K562 (cell line): ENCODE results near the gene CCDC82. TPM values are rescaled to one million over a fixed set of nuclear protein-coding genes. Genes with fewer than 3 reads are reported as not detected.
A peak's percentile ranks its signal among the peaks of the same experiment; 100 is the strongest.

Source experiments
- ARID1B ChIP-seq: fragments of 450-650 bp; IDR thresholded peaks from 2 replicates; pipeline ENCODE4 v1.6.1; 2016; ENCODE audit warnings: antibody characterized with exemption, mild to moderate bottlenecking, inconsistent platforms
- CEBPG ChIP-seq, 3 experiments: fragments of 200-800 bp in 1 of 3; sonication (Bioruptor generic) in 1 of 3; sonication (generic) in 1 of 3; formaldehyde crosslinking in 1 of 3; IDR thresholded peaks in 2 of 3; conservative IDR thresholded peaks in 1 of 3; 2 replicates each; pipeline versions ENCODE4 v1.6.1 to v1.8.0; 2016 to 2022; ENCODE audit warnings: missing compliant biosample characterization in 2 of 3, missing genetic modification characterization in 2 of 3, mild to moderate bottlenecking in 1 of 3, missing genetic modification reagents in 1 of 3
- CREM ChIP-seq: IDR thresholded peaks from 2 replicates; pipeline ENCODE4 v1.6.1; 2014; ENCODE audit warnings: antibody characterized with exemption, low read depth
- EP300 ChIP-seq: IDR thresholded peaks from 2 replicates; pipeline ENCODE4 v1.6.1; 2012; ENCODE audit warnings: low read length, improper control_type of control experiment
- KAT7 ChIP-seq: sonication (generic); formaldehyde crosslinking; IDR thresholded peaks from 2 replicates; pipeline ENCODE4 v1.8.0; 2022; ENCODE audit warnings: missing genetic modification reagents, mild to moderate bottlenecking, borderline replicate concordance
- MEIS2 ChIP-seq: fragments of 450-650 bp; IDR thresholded peaks from 2 replicates; pipeline ENCODE4 v1.6.1; 2014; ENCODE audit warnings: mild to moderate bottlenecking; ENCODE audit not compliant: partially characterized antibody
- NCOR1 ChIP-seq: fragments of 450-650 bp; IDR thresholded peaks from 2 replicates; pipeline ENCODE4 v1.6.1; 2016; ENCODE audit warnings: mild to moderate bottlenecking, moderate library complexity
- PKNOX1 ChIP-seq: fragments of 450-650 bp; IDR thresholded peaks from 2 replicates; pipeline ENCODE4 v1.6.1; 2016
- RCOR1 ChIP-seq, 2 experiments: IDR thresholded peaks; 2 replicates each; pipeline ENCODE4 v1.6.1; 2012; ENCODE audit warnings: low read depth in 2 of 2, low read length in 2 of 2, borderline replicate concordance in 1 of 2, improper control_type of control experiment in 1 of 2
- RUNX1 ChIP-seq: sonication (generic); IDR thresholded peaks from 2 replicates; pipeline ENCODE4 v1.6.1; 2016; ENCODE audit warnings: antibody characterized with exemption, low read depth
- TAL1 ChIP-seq: fragments of 450-650 bp; IDR thresholded peaks from 2 replicates; pipeline ENCODE4 v1.6.1; 2016; ENCODE audit warnings: mild to moderate bottlenecking
- TCF3 ChIP-seq: sonication (generic); formaldehyde crosslinking; IDR thresholded peaks from 2 replicates; pipeline ENCODE4 v1.4.0; 2020; ENCODE audit warnings: mild to moderate bottlenecking, missing genetic modification reagents
- ZBTB17 ChIP-seq: fragments of 450-650 bp; formaldehyde crosslinking; IDR thresholded peaks from 2 replicates; pipeline ENCODE4 v1.4.0; 2020; ENCODE audit warnings: mild to moderate bottlenecking
- polyA plus RNA-seq, 8 experiments: library from polyadenylated mRNA; depleted of rRNA in 4 of 8; stranded (reverse) in 5 of 8; unstranded in 3 of 8; fragments of >200 nt; fragmentation: Nextera tagmentation in 2 of 8; fragmentation: Illumina TruSeq in 1 of 8; extraction: Ambion mirVana in 2 of 8; extraction: Trizol in 1 of 8; gene quantifications; 2 replicates each; pipeline versions ENCODE4 v1.2.1 to v1.2.3, GENCODE V29; 2011 to 2014; ENCODE audit warnings: inconsistent platforms in 1 of 8, missing spikeins in 1 of 8
- total RNA-seq, 7 experiments: library from RNA; depleted of rRNA in 6 of 7; stranded (reverse); fragments of >200 nt in 6 of 7; fragmentation: Illumina TruSeq in 2 of 7; extraction: Trizol in 2 of 7; gene quantifications; 2 replicates each; pipeline versions ENCODE4 v1.2.1 to v1.2.3, GENCODE V29; 2011 to 2021; ENCODE audit warnings: low replicate concordance in 1 of 7
- TF ChIP-seq, protein P1 (sequence below): fragments of 200-800 bp; sonication (Bioruptor generic); IDR thresholded peaks from 2 replicates; pipeline ENCODE4 v1.6.1; 2016; ENCODE audit warnings: missing genetic modification characterization, missing compliant biosample characterization
- TF ChIP-seq, protein P2 (sequence below): fragments of 450-650 bp; IDR thresholded peaks from 2 replicates; pipeline ENCODE4 v1.6.1; 2017; ENCODE audit warnings: antibody characterized with exemption, mild to moderate bottlenecking
- TF ChIP-seq, protein P3 (sequence below): IDR thresholded peaks from 2 replicates; pipeline ENCODE4 v1.6.1; 2012; ENCODE audit warnings: low read depth, low read length, improper control_type of control experiment, borderline replicate concordance

CCDC82 gene
- total and polyA plus RNA-seq, 9 of the 15 experiments (the other 6 are each of a cell fraction or from before 2014, with no cell fraction given): 12.5 to 51.3 (median 24.5) TPM

DNA sequence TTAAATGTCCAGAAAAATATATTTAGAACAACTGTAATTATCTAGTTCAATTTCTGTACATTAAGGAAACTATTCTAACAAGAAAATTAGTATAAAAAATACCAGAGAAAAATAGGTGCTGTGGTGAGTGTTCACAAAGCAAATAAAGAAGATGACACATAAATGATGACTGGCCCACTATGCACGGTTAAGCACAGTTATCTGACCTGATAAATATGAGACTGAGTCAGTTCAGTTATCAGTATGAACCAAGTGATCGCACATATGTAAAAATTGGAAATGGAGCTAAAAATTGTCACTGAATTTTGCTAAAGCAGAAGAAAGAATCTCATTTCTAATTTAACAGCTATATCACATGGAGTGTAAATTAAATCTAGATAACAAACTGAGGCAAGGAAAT is 27.9 kb downstream of the CCDC82 start (continued):
- TF ChIP-seq, protein P1, sequence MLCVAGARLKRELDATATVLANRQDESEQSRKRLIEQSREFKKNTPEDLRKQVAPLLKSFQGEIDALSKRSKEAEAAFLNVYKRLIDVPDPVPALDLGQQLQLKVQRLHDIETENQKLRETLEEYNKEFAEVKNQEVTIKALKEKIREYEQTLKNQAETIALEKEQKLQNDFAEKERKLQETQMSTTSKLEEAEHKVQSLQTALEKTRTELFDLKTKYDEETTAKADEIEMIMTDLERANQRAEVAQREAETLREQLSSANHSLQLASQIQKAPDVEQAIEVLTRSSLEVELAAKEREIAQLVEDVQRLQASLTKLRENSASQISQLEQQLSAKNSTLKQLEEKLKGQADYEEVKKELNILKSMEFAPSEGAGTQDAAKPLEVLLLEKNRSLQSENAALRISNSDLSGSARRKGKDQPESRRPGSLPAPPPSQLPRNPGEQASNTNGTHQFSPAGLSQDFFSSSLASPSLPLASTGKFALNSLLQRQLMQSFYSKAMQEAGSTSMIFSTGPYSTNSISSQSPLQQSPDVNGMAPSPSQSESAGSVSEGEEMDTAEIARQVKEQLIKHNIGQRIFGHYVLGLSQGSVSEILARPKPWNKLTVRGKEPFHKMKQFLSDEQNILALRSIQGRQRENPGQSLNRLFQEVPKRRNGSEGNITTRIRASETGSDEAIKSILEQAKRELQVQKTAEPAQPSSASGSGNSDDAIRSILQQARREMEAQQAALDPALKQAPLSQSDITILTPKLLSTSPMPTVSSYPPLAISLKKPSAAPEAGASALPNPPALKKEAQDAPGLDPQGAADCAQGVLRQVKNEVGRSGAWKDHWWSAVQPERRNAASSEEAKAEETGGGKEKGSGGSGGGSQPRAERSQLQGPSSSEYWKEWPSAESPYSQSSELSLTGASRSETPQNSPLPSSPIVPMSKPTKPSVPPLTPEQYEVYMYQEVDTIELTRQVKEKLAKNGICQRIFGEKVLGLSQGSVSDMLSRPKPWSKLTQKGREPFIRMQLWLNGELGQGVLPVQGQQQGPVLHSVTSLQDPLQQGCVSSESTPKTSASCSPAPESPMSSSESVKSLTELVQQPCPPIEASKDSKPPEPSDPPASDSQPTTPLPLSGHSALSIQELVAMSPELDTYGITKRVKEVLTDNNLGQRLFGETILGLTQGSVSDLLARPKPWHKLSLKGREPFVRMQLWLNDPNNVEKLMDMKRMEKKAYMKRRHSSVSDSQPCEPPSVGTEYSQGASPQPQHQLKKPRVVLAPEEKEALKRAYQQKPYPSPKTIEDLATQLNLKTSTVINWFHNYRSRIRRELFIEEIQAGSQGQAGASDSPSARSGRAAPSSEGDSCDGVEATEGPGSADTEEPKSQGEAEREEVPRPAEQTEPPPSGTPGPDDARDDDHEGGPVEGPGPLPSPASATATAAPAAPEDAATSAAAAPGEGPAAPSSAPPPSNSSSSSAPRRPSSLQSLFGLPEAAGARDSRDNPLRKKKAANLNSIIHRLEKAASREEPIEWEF (CRISPR knock-in tag): no peak
- no peak for TF ChIP-seq ZBTB17
- TF ChIP-seq RCOR1 (IDR thresholded peaks at IDR 0.05; ENCODE audit: borderline replicate concordance in 1 of 2, low read depth in 2 of 2, low read length in 2 of 2): 0 out of 4 replicates have a peak, but pooled peaks of 1 of the 2 experiments have one; percentile 5
- TF ChIP-seq, protein P2, sequence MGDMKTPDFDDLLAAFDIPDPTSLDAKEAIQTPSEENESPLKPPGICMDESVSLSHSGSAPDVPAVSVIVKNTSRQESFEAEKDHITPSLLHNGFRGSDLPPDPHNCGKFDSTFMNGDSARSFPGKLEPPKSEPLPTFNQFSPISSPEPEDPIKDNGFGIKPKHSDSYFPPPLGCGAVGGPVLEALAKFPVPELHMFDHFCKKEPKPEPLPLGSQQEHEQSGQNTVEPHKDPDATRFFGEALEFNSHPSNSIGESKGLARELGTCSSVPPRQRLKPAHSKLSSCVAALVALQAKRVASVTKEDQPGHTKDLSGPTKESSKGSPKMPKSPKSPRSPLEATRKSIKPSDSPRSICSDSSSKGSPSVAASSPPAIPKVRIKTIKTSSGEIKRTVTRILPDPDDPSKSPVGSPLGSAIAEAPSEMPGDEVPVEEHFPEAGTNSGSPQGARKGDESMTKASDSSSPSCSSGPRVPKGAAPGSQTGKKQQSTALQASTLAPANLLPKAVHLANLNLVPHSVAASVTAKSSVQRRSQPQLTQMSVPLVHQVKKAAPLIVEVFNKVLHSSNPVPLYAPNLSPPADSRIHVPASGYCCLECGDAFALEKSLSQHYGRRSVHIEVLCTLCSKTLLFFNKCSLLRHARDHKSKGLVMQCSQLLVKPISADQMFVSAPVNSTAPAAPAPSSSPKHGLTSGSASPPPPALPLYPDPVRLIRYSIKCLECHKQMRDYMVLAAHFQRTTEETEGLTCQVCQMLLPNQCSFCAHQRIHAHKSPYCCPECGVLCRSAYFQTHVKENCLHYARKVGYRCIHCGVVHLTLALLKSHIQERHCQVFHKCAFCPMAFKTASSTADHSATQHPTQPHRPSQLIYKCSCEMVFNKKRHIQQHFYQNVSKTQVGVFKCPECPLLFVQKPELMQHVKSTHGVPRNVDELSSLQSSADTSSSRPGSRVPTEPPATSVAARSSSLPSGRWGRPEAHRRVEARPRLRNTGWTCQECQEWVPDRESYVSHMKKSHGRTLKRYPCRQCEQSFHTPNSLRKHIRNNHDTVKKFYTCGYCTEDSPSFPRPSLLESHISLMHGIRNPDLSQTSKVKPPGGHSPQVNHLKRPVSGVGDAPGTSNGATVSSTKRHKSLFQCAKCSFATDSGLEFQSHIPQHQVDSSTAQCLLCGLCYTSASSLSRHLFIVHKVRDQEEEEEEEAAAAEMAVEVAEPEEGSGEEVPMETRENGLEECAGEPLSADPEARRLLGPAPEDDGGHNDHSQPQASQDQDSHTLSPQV: peak; percentile 32; the same call in 1 of the 2 replicates
- no peak for TF ChIP-seq RUNX1
- peak; percentile 48; the same call in 1 of the 2 replicates for TF ChIP-seq CREM
- TF ChIP-seq TCF3 (CRISPR knock-in tag): peak; percentile 58
- no peak for TF ChIP-seq KAT7 (CRISPR knock-in tag)
- TF ChIP-seq NCOR1: peak; percentile 58
- TF ChIP-seq, protein P3, sequence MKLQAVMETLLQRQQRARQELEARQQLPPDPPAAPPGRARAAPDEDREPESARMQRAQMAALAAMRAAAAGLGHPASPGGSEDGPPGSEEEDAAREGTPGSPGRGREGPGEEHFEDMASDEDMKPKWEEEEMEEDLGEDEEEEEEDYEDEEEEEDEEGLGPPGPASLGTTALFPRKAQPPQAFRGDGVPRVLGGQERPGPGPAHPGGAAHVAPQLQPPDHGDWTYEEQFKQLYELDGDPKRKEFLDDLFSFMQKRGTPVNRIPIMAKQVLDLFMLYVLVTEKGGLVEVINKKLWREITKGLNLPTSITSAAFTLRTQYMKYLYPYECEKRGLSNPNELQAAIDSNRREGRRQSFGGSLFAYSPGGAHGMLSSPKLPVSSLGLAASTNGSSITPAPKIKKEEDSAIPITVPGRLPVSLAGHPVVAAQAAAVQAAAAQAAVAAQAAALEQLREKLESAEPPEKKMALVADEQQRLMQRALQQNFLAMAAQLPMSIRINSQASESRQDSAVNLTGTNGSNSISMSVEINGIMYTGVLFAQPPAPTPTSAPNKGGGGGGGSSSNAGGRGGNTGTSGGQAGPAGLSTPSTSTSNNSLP: 0 out of 2 replicates have a peak, but pooled peaks have one; percentile 50
- TF ChIP-seq MEIS2: peak; percentile 47
- TF ChIP-seq ARID1B: peak; percentile 91
- no peak for TF ChIP-seq CEBPG (CRISPR knock-in tag; IDR thresholded peaks at IDR 0.05)
- no peak for TF ChIP-seq CEBPG (tag; conservative IDR thresholded peaks at IDR 0.05 in 1 of 2, IDR thresholded peaks at IDR 0.05 in 1 of 2)
- TF ChIP-seq EP300: peak; percentile 68; the same call in 1 of the 2 replicates
- peak; percentile 19; the same call in 1 of the 2 replicates for TF ChIP-seq PKNOX1
- TF ChIP-seq TAL1: peak; percentile 39; the same call in 1 of the 2 replicates
